Stimulated activated CD4-positive, alpha-beta T cell treated with anti-CD3 and anti-CD28 coated beads, Interleukin-4, amount 100 ng/mL, for 4 hours (primary cell): ENCODE data around the gene RARA.
"Not testable (repeated sequence)": the region's sequence is repeated elsewhere in the genome, so short reads cannot be mapped to it uniquely, and the experiment has no call there.

Source experiments
- DNase-seq, 2 experiments: peaks; one replicate each; pipeline ENCODE4 v3.0.0-alpha.2; 2020

RARA gene

DNA sequence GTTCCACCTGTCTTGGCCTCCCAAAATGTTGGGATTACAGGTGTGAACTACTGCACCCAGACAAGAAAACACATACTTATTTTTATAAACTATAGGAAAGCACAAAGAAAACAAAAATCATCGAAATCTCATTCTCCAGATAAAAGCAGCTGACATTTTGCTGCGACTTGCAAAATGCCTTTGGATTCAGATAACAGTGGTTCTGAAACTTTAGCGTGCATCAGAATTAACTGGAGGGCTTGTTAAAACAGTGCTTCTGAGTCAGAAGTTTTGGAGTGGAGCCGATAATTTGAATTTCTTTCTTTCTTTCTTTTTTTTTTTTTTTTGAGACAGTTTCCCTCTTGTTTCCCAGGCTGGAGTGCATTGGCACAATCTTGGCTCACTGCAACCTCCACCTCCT, 73.3 kb downstream of the RARA start:
- no peak for DNase-seq

DNA sequence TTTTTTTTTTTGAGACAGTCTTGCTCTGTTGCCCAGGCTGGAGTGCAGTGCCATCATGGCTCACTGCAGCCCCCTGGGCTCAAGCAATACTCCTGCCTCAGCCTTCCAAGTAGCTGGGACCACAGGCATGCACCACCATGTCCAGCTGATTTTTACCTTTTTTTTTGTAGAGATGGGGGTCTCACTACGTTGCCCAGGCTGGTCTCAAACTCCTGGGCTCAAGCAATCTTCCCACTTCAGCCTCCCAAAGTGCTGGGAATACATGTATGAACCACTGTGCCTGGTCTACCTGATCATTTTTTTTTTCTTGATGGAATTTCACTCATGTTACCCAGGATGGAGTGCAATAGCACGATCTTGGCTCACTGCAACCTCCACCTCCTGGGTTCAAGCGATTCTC, 77.6 kb downstream of the RARA start:
- DNase-seq = not testable (repeated sequence)

GRCh38 chr17:40399185-40399584, 90.2 kb downstream of the RARA start:
- DNase-seq = no peak

GRCh38 chr17:40402668-40403067, 93.7 kb downstream of the RARA start:
- DNase-seq = no peak

- DNase-seq = no peak
These were observed 95.0 kb downstream of the RARA start for GRCh38 chr17:40404003-40404402.
